Endothelial cell (in vitro differentiated cells): ENCODE results near the gene SHFL. TPM values are rescaled to one million over a fixed set of nuclear protein-coding genes. Genes with fewer than 3 reads are reported as not detected.

Source experiments
- DNase-seq: peaks from one replicate; pipeline ENCODE4 v3.0.0; 2021; ENCODE audit warnings: low spot score
- H3K27ac Mint-ChIP-seq: one replicate; pipeline ENCODE4 v1.8.0; 2021; ENCODE audit warnings: mixed read lengths, inconsistent platforms; ENCODE audit not compliant: unreplicated experiment
- H3K27me3 Mint-ChIP-seq: one replicate; pipeline ENCODE4 v1.8.0; 2021; ENCODE audit warnings: mild to moderate bottlenecking, moderate library complexity, mixed read lengths, inconsistent platforms; ENCODE audit not compliant: unreplicated experiment
- H3K36me3 Mint-ChIP-seq: one replicate; pipeline ENCODE4 v1.8.0; 2021; ENCODE audit warnings: mild to moderate bottlenecking, low read depth, mixed read lengths, inconsistent platforms; ENCODE audit not compliant: unreplicated experiment
- H3K4me1 Mint-ChIP-seq: one replicate; pipeline ENCODE4 v1.8.0; 2021; ENCODE audit warnings: mild to moderate bottlenecking, mixed read lengths, inconsistent platforms; ENCODE audit not compliant: unreplicated experiment
- H3K4me3 Mint-ChIP-seq: one replicate; pipeline ENCODE4 v1.8.0; 2021; ENCODE audit warnings: mild to moderate bottlenecking, mixed read lengths, inconsistent platforms; ENCODE audit not compliant: unreplicated experiment
- H3K9me3 Mint-ChIP-seq: one replicate; pipeline ENCODE4 v1.8.0; 2021; ENCODE audit warnings: mixed read lengths, inconsistent platforms; ENCODE audit not compliant: unreplicated experiment
- microRNA-seq: library from miRNA; unstranded; fragments of <30 nt; microRNA quantifications from one replicate; pipeline ENCODE4, GENCODE V29; 2020; ENCODE audit not compliant: unreplicated experiment
- total RNA-seq: library from RNA; stranded (reverse); fragmentation: NEBNext Ultra II Directional; extraction: Animal tissue kit (Norgen Biotek cat#: 25700); gene quantifications from one replicate; pipeline ENCODE4 v1.2.1, GENCODE V29; 2021; ENCODE audit not compliant: unreplicated experiment
- TF ChIP-seq, protein P1 (sequence below): fragments of 200-600 bp; sonication (generic); IDR thresholded peaks from one replicate; pipeline ENCODE4 v1.5.0; 2021; ENCODE audit warnings: antibody characterized with exemption; ENCODE audit not compliant: unreplicated experiment

SHFL gene
- total RNA-seq, 1 donor from 2014 or later = 9.2 TPM

GRCh38 chr19:10141973-10142372, 55.9 kb downstream of the SHFL start:
- Mint-ChIP-seq H3K36me3 (peaks cover 36% of the 10 kb centered on the region), H3K9me3 (no peaks in the 10 kb centered on the region), H3K4me3 (no peak overlapping the region), H3K4me1 (peaks cover 3% of the 10 kb centered on the region), H3K27me3 (no peaks in the 10 kb centered on the region), H3K27ac (no peak overlapping the region)
- TF ChIP-seq, protein P1, sequence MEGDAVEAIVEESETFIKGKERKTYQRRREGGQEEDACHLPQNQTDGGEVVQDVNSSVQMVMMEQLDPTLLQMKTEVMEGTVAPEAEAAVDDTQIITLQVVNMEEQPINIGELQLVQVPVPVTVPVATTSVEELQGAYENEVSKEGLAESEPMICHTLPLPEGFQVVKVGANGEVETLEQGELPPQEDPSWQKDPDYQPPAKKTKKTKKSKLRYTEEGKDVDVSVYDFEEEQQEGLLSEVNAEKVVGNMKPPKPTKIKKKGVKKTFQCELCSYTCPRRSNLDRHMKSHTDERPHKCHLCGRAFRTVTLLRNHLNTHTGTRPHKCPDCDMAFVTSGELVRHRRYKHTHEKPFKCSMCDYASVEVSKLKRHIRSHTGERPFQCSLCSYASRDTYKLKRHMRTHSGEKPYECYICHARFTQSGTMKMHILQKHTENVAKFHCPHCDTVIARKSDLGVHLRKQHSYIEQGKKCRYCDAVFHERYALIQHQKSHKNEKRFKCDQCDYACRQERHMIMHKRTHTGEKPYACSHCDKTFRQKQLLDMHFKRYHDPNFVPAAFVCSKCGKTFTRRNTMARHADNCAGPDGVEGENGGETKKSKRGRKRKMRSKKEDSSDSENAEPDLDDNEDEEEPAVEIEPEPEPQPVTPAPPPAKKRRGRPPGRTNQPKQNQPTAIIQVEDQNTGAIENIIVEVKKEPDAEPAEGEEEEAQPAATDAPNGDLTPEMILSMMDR = no peak
- DNase-seq = no peak

Small RNAs within 50 kb of the gene (microRNA-seq; reads per million reads assigned to microRNA genes)
- gene MIR5589 = not detected

Other genes with a start within 250 kb of the SHFL start
- 12.0 TPM for gene OLFM2, start 149.8 kb upstream of the SHFL start, total RNA-seq
- 0.05 TPM for gene COL5A3, start 75.8 kb upstream of the SHFL start, total RNA-seq
- gene RDH8, start 72.8 kb upstream of the SHFL start, total RNA-seq = not detected
- gene ANGPTL6, start 16.4 kb downstream of the SHFL start, total RNA-seq = 0.36 TPM
- gene PPAN, start 20.0 kb downstream of the SHFL start, total RNA-seq = 39.6 TPM
- 16.3 TPM for gene P2RY11, start 25.4 kb downstream of the SHFL start, total RNA-seq
- 286 TPM for gene EIF3G, start 33.6 kb downstream of the SHFL start, total RNA-seq
- gene DNMT1, start 108.6 kb downstream of the SHFL start, total RNA-seq = 119 TPM
- 9.3 TPM for gene S1PR2, start 145.0 kb downstream of the SHFL start, total RNA-seq
- gene MRPL4, start 165.9 kb downstream of the SHFL start, total RNA-seq = 51.3 TPM
- 7.2 TPM for gene ICAM1, start 184.8 kb downstream of the SHFL start, total RNA-seq
- gene ICAM4, start 200.6 kb downstream of the SHFL start, total RNA-seq = 0.36 TPM
- gene ICAM5, start 203.6 kb downstream of the SHFL start, total RNA-seq = not detected
- 8.2 TPM for gene ZGLP1, start 223.5 kb downstream of the SHFL start, total RNA-seq
- gene FDX2, start 229.7 kb downstream of the SHFL start, total RNA-seq = 18.9 TPM
- gene RAVER1, start 247.2 kb downstream of the SHFL start, total RNA-seq = 46.1 TPM